Stimulated activated CD8-positive, alpha-beta memory T cell treated with anti-CD3 and anti-CD28 coated beads, Interleukin-4, amount 100 ng/mL, for 4 hours (primary cell): ENCODE data around the gene APLNR.

Source experiments
- DNase-seq, 2 donors: peaks; one replicate each; pipeline ENCODE4 v3.0.0-alpha.2; 2020; ENCODE audit warnings: low read depth in 2 of 2, low spot score in 1 of 2

The APLNR gene

GRCh38 chr11:57219021-57219627 is 17.9 kb downstream of the APLNR start:
- no peak for DNase-seq

GRCh38 chr11:57217053-57217452 is 20.0 kb downstream of the APLNR start:
- DNase-seq, result no peak

GRCh38 chr11:57216463-57216862 is 20.6 kb downstream of the APLNR start:
- no peak for DNase-seq

GRCh38 chr11:57214494-57214893 is 22.6 kb downstream of the APLNR start:
- DNase-seq, result no peak

- DNase-seq, result no peak
These were observed 23.0 kb downstream of the APLNR start for GRCh38 chr11:57214098-57214417.

GRCh38 chr11:57213342-57214097 is 23.5 kb downstream of the APLNR start:
- no peak for DNase-seq

GRCh38 chr11:57210781-57211180 is 26.3 kb downstream of the APLNR start:
- DNase-seq, result no peak

- no peak for DNase-seq
These were observed 29.9 kb downstream of the APLNR start for GRCh38 chr11:57207168-57207567.

- DNase-seq, result no peak
These were observed 31.9 kb downstream of the APLNR start for GRCh38 chr11:57205041-57205641.

GRCh38 chr11:57203882-57204480 is 33.1 kb downstream of the APLNR start:
- no peak for DNase-seq

GRCh38 chr11:57203359-57203758 is 33.7 kb downstream of the APLNR start:
- DNase-seq, result no peak

GRCh38 chr11:57202281-57202680 is 34.8 kb downstream of the APLNR start:
- no peak for DNase-seq

- no peak for DNase-seq
These were observed 36.1 kb downstream of the APLNR start for GRCh38 chr11:57200917-57201316.

- no peak for DNase-seq
These were observed 37.7 kb downstream of the APLNR start for GRCh38 chr11:57199330-57199729.

GRCh38 chr11:57197762-57198161 is 39.3 kb downstream of the APLNR start:
- DNase-seq, result no peak

GRCh38 chr11:57196596-57196995 is 40.5 kb downstream of the APLNR start:
- no peak for DNase-seq

GRCh38 chr11:57192316-57192715 is 44.7 kb downstream of the APLNR start:
- no peak for DNase-seq

GRCh38 chr11:57191311-57192219 is 45.5 kb downstream of the APLNR start:
- no peak for DNase-seq

- DNase-seq, result no peak
These were observed 46.5 kb downstream of the APLNR start for GRCh38 chr11:57190548-57190947.
